HepG2 (cell line): Measurements from ENCODE around the gene TANC2. TPM values are rescaled to one million over a fixed set of nuclear protein-coding genes. Genes with fewer than 3 reads are reported as not detected.

ENCODE experiments used
- BATF2 ChIP-seq: sonication (generic); formaldehyde crosslinking; IDR thresholded peaks from 2 replicates; pipeline ENCODE4 v1.8.0; 2022; ENCODE audit warnings: mild to moderate bottlenecking, missing genetic modification reagents, moderate library complexity
- FOXA1 ChIP-seq, 2 experiments: fragments of 450-650 bp in 1 of 2; sonication (generic) in 1 of 2; formaldehyde crosslinking in 1 of 2; IDR thresholded peaks; 2 replicates each; pipeline versions ENCODE4 v1.4.0 to v1.6.1; 2016 to 2020; ENCODE audit warnings: missing genetic modification reagents in 1 of 2
- GATAD2A ChIP-seq: IDR thresholded peaks from 2 replicates; pipeline ENCODE4 v1.6.1; 2016
- HMGXB4 ChIP-seq, 2 experiments: sonication (generic) in 1 of 2; formaldehyde crosslinking in 1 of 2; IDR thresholded peaks; 2 replicates each; pipeline versions ENCODE4 v1.4.0 to v1.6.1; 2018 to 2020; ENCODE audit warnings: missing genetic modification reagents in 2 of 2, borderline replicate concordance in 1 of 2, low read depth in 1 of 2, mild to moderate bottlenecking in 1 of 2, missing biosample characterization in 1 of 2
- ISX ChIP-seq: sonication (generic); formaldehyde crosslinking; conservative IDR thresholded peaks from 2 replicates; pipeline ENCODE4 v1.5.0; 2020; ENCODE audit warnings: missing genetic modification reagents
- KLF11 ChIP-seq: IDR thresholded peaks from 2 replicates; pipeline ENCODE4 v1.6.1; 2016; ENCODE audit warnings: missing compliant biosample characterization
- MED1 ChIP-seq: sonication (generic); formaldehyde crosslinking; IDR thresholded peaks from 2 replicates; pipeline ENCODE4 v1.4.0; 2020; ENCODE audit warnings: missing genetic modification reagents
- MXI1 ChIP-seq: IDR thresholded peaks from 3 replicates; pipeline ENCODE4 v1.6.1; 2012; ENCODE audit warnings: low read depth, low read length, inconsistent platforms, borderline replicate concordance
- NKX3-1 ChIP-seq: sonication (generic); formaldehyde crosslinking; IDR thresholded peaks from 2 replicates; pipeline ENCODE4 v1.5.0; 2020; ENCODE audit warnings: missing genetic modification reagents
- SMC3 ChIP-seq: IDR thresholded peaks from 2 replicates; pipeline ENCODE4 v1.6.1; 2011; ENCODE audit warnings: low read length, improper control_type of control experiment
- ZBED4 ChIP-seq: sonication (generic); formaldehyde crosslinking; IDR thresholded peaks from 2 replicates; pipeline ENCODE4 v1.4.0; 2020; ENCODE audit warnings: missing genetic modification reagents, borderline replicate concordance
- ZC3H4 ChIP-seq: sonication (generic); formaldehyde crosslinking; IDR thresholded peaks from 2 replicates; pipeline ENCODE4 v1.4.0; 2020; ENCODE audit warnings: missing genetic modification reagents, borderline replicate concordance
- ZNF574 ChIP-seq: sonication (generic); formaldehyde crosslinking; IDR thresholded peaks from 2 replicates; pipeline ENCODE4 v1.4.0; 2020; ENCODE audit warnings: missing genetic modification reagents
- polyA plus RNA-seq, 8 experiments: library from polyadenylated mRNA; depleted of rRNA in 3 of 8; stranded (reverse) in 7 of 8; unstranded in 1 of 8; fragments of >200 nt; fragmentation: Illumina TruSeq in 4 of 8; extraction: Trizol in 4 of 8; gene quantifications; 2 replicates each; pipeline versions ENCODE4 v1.2.1 to v1.2.3, GENCODE V29; 2011 to 2016; ENCODE audit warnings: low read depth in 4 of 8, missing spikeins in 1 of 8, mixed read lengths in 1 of 8; ENCODE audit not compliant: insufficient read depth in 1 of 8
- total RNA-seq, 5 experiments: library from RNA; depleted of rRNA; stranded (reverse); fragments of >200 nt; fragmentation: Illumina TruSeq; extraction: Trizol; gene quantifications; 2 replicates each; pipeline ENCODE4 v1.2.3, GENCODE V29; 2016; ENCODE audit warnings: low read depth in 1 of 5

TANC2 gene
- total and polyA plus RNA-seq, 2 of the 13 experiments (the other 11 are each of a cell fraction or from before 2014, with no cell fraction given) = 0.08 to 0.20 TPM

- TF ChIP-seq ZNF574 (peak; percentile 37; the same call in 1 of the 2 replicates), SMC3 (peak; percentile 96), ZBED4 (CRISPR knock-in tag) (no peak), ZC3H4 (CRISPR knock-in tag) (no peak), GATAD2A (CRISPR knock-in tag) (peak; percentile 48; the same call in 1 of the 2 replicates), BATF2 (CRISPR knock-in tag) (no peak), NKX3-1 (CRISPR knock-in tag) (0 out of 2 replicates have a peak, but pooled peaks have one; percentile 50), MXI1 (peak; percentile 8; the same call in 1 of the 3 replicates), KLF11 (no peak), MED1 (0 out of 2 replicates have a peak, but pooled peaks have one; percentile 37), ISX (0 out of 2 replicates have a peak, but pooled peaks have one; percentile 25), HMGXB4 (CRISPR knock-in tag; IDR thresholded peaks at IDR 0.05; ENCODE audit: borderline replicate concordance in 1 of 2, low read depth in 1 of 2) (peak; percentile 52 to 75; a peak in 2 of 4 replicates), FOXA1 (IDR thresholded peaks at IDR 0.05) (no peak), FOXA1 (CRISPR knock-in tag; IDR thresholded peaks at IDR 0.05) (peak; percentile 51; the same call in 1 of the 2 replicates)
Measured at GRCh38 chr17:62968445-62968923, 2.4 kb downstream of the TANC2 start (continued).
